Measurements from ENCODE around the gene ZNF782. TPM values are rescaled to one million over a fixed set of nuclear protein-coding genes. Genes with fewer than 3 reads are reported as not detected.

Gene ZNF782
- 1.8 and 2.4 TPM in 2 replicates for total RNA-seq

GRCh38 chr9:96853781-96854650 is at the start of gene ZNF782:
ZNF782 (minus strand) TSS chr9:96854514; CDS start chr9:96851961, 2,553 bp downstream.

Other genes with a start within 250 kb of the ZNF782 start
- 22.8 and 33.7 TPM in 2 replicates for gene CDC14B, start 234.7 kb downstream of the ZNF782 start, total RNA-seq
- 16.2 and 21.7 TPM in 2 replicates for gene PRXL2C, start 199.2 kb downstream of the ZNF782 start, total RNA-seq
- 12.2 and 14.1 TPM in 2 replicates for gene ZNF510, start 76.4 kb downstream of the ZNF782 start, total RNA-seq
- not detected in 2 replicates for gene NUTM2G, start 74.3 kb upstream of the ZNF782 start, total RNA-seq
- gene CTSV, start 184.6 kb upstream of the ZNF782 start, total RNA-seq: 0.28 and 0.37 TPM in 2 replicates

Data from smooth muscle cell of bladder (primary cell).